HS-27A (cell line): Measurements from ENCODE around the gene MTR.

Experiments
- DNase-seq: peaks from one replicate; pipeline ENCODE4 v3.0.0-alpha.2; 2012; ENCODE audit warnings: low read depth, missing footprints

The MTR gene

DNA sequence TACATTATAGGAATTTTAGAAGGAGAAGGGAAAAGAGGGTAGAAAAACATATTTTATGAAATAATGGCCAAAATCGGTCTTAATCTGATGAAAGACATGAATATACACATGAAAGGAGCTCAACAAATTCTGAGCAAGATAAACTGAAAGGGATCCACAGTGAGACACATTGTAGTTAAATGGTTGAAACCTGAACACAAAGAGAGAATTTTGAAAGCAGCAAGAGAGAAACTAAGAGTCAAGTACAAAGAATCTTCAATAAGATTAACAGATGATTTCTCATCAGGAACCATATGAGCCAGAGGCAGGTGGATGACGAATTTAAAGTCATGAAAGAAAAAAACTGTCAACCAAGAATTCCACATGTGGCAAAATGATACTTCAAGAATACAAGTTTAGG lies 15.8 kb upstream of the MTR start:
- DNase-seq: no peak

DNA sequence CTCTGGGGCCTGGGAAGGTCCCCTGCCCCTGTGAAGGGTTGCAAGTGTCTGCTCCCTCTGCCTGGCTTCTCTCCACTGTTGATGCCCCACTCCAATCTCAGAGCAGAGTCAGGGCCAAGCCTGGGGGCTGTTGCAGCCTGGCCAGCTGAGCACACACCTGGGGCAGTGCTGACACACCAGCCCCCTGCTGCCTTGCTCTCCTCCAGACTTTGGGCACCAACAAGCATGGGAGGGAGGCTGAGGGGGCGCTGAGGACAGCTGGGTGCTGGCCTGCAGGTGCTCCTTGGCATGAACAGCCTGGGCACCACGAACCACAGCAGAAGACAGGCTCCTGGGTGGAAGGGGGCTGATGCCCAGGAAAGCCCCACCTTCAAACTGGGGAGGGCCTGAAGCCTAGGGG lies 9.6 kb upstream of the MTR start:
- no peak for DNase-seq

DNA sequence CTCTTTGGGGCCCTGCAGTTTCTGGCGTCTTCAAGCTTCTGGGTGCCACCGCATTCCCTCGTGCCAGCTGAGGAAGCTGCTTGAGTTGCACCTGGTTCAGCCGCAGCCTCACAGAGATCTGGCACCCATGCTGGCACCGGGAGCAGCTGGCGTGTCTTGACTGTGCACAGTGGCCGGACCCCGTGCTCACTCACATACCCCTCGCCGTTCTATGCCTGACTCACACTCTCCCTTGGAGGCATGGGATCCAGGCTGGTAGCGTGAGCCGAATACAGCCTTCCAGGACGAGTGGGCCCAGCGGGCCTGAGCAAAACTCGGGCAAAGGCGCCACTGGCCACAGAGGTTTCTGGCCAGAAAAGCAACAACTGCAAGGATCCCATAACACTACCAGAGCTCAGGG lies 8.6 kb upstream of the MTR start:
- no peak for DNase-seq

DNA sequence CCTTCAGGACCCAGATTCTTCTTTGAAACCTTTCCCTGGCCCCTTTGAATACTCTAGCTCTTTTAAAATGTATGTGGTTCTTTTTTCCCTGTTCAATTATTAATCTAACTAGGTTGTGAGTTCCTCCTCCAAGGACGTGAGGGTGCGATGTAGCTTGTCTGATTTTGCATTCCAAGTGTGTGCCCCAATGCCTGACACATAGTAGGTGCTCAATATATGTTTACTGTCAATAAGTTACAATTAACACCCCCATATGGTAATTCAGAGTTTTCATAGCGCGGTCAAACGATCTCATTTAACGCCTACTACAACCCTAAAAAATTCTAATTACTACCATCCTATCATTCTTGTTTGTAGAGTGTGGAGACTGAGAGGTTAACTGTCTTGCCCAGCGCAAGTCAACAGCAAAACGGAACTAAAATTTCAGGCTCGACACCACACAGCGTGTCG lies 482 bp upstream of the MTR start:
- no peak for DNase-seq

DNA sequence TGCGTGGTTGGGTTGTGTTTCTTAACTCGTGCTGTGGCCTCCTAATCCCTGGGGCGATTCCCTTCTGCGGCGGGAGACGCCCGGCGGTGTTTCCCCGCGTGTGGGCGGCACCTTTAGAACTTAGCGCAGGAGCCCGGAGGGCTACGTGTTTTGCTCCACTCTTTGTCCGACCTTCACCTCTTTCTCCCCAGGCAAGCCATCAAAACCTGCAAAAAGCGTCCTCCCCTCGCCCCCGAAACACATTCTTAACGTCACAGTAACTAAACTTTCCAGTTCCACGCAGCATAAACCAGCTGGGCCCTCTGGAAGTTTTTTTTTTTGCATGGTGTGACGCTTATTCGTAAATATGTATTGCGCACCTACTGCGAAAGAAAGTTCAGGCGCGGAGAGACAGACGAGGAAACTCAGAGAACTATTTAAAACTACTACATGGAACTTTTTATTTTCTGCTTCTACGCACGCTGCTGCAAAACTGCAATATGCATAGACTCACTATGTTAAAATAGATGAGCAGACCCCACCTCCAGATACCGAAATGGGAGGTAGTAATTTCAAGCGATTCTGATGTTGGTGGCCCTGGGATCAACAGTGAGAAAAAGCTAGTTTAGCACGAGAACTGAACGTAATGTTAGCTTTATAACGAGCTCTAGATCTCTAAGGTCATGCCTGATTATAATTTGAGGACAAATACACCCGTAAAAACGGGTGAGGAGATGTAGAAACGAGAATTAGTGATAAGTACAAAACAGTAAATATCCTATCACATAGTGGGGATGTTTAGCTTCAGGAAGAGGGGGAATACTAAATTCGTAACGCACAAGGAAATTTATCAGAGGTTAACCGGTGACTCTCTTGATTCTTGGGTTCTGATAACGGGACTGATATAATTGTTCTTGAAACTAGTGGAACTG lies 920 bp downstream of the MTR start:
- peak; percentile 8 for DNase-seq

DNA sequence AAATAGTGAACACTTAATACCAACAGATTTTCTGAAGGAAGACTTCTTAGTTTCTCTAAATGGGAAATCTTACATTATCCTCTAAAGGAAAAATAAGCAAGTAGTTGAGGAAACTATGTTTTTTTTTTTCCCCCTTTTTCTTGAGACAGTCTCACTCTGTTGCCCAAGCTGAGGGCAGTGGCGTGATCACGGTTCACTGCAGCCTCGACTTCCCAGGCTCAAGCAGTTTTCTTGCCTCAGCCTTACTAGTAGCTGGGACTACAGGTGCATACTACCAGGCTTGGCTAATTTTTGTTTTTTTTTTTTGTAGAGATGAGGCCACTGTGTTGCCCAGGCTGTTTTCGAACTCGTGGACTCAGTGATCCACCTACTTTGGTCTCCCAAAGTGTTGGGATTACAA lies 3.9 kb downstream of the MTR start:
- no peak for DNase-seq

DNA sequence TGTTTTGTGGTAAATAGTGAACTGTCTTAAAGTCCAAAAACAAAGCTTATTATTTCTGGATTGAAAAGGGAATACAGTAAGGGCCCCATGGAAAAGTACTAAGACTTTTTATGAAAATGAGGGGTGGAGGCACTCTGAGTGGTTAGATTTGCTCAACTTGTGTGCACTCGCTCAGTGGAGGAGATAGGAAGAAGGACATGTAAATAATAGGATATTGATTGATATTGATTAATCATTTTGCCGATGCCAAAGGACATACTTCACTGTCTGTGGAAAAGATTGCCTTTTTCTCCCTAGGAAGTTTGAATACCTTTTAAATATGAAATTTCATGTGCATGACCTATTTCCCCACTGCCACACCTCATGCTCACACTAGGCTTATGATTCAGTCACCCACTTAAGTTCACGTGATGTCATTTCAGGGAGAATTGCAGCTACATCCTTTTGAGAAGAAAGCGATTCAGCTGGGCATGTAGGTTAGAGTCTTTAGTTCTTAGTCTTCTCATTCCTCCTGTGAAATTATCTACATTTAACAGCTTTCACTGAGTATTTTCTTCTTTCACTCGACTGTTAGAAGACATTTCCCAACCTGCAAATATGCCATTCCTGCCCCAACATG lies 5.0 kb downstream of the MTR start:
- no peak for DNase-seq

DNA sequence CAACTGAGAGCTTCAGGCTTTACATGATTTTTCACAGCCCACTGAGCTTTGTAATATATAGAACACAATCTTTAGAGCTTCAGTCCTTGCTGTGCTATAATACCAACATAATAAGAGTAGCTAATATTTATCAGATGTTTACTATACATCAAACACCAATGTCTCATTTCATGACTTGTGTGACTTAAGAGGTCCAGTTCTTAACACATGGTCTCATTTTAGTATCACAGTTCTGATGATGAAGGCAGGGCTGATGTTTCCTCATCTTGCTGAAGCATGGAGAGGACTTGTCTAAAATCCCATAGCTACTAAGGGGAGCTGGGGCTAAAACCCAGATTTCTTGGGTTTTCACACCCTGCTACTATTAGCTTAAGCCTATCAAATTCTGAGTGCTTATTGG lies 5.5 kb downstream of the MTR start:
- no peak for DNase-seq

DNA sequence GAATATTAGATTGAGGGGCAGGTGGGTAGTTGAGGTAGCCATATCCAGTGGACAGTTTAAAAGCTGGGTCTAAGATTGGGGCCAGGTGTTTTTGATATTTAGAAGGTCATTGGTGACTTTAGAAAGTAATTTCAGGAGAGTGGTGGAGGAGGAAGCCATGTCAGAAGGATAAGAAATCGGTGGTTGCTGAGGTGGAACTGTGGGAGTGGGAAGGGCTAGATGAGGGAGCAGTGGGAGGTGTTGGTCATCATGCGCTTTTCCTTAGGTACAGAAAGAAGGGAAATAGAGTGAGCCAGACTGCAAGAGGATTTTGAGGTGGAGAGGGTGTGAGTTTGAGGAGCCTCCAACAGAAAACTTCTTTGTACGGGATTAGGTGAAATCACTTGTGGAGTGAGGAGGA lies 7.2 kb downstream of the MTR start:
- no peak for DNase-seq

DNA sequence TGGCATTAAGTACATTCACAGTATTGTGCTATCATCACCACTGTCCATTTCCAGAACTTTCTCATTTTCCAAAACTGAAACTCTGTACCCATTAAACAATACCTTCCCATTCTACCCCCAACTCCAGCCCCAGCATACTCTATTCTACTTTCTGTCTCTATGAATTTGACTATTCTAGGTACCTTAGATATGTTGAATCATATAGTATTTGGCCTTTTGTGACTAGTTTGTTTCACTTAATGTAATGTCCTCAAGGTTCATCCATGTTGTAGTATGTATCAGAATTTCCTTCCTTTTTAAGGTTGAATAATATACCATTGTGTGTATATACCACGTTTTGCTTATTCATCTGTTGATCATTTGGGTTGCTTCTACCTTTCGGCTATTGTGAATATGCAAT lies 11.5 kb downstream of the MTR start:
- DNase-seq: no peak

DNA sequence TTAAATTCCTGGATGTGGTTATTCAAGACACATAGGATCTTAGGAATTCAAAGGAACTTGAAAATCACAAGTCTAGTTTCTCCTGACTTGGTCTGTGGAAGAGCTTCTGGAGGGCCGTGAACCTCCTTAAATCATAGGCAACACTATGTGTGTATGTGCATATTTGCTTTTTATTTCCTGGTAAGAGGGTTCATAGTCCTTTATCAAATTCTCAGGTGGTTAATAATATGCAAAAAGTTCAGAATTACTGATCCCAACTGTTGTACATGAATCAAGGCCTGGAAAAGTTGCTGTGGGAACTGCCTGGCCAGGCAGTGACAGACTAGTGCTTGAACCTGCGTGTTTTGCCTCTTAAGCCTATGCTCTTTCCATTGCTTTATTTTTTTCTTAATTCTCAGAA lies 12.9 kb downstream of the MTR start:
- no peak for DNase-seq

DNA sequence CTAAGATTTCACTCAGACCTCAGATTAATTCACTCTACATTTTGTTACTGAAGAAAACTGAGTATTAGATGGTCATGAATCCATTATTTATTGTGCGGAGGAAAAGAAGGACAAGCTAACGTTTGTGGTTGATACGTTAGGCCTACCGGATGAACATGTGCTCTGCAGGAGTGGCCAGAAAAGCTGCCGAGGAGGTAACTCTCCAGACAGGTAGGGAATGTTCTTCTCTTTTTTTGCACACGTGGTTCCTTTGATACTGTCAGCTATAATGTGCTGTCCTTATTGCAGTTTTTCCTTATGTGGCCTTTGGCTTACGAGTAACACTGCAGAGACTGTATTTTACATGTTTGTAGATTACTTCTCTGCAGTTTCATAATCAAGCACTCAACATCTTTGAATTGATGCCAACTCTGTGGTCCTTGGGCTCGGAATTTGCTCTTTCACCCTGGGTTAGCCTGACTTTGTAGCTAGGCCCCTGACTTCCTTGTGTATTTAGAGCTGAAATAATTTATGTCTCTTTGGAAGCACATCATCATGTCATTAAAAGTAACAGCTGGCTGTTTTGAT lies 13.6 kb downstream of the MTR start:
- no peak for DNase-seq

DNA sequence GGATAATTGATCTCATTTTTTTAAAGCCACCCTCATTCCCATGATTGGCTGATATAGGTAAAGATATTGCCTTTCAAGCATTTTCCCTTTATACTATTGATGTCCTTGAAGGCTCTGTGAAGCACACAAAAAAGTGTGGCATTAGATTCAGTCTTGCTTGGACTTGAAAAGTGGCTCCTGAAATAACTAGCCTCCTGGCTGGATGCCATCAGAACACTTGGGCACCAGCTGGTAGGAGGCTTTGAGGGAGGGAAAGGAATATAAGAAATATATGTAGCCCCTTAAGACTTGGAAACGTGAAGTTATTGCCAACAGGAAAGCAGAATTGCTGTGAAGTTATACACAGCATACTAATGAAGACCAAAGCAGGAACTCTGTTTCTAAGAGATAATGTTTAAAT lies 14.1 kb downstream of the MTR start:
- DNase-seq: no peak

DNA sequence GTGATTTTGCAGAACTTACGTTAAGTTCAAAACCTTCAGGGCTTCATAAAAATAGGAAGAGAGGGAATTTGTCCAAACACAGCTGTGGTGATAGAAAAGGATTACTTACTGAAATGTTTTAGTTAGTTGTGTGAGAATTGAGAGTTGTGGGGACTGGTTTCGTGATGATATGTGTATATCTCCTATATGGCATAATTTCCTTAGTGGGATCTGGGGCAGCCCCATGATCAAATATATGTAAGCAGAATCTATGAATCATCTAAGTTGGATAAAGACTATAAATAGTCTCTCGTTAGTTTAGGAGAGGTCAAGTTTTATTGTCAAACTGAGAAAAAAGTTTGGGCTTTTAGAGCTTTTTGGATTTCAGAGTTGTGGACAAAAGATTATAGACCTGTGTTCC lies 14.9 kb downstream of the MTR start:
- DNase-seq: no peak

DNA sequence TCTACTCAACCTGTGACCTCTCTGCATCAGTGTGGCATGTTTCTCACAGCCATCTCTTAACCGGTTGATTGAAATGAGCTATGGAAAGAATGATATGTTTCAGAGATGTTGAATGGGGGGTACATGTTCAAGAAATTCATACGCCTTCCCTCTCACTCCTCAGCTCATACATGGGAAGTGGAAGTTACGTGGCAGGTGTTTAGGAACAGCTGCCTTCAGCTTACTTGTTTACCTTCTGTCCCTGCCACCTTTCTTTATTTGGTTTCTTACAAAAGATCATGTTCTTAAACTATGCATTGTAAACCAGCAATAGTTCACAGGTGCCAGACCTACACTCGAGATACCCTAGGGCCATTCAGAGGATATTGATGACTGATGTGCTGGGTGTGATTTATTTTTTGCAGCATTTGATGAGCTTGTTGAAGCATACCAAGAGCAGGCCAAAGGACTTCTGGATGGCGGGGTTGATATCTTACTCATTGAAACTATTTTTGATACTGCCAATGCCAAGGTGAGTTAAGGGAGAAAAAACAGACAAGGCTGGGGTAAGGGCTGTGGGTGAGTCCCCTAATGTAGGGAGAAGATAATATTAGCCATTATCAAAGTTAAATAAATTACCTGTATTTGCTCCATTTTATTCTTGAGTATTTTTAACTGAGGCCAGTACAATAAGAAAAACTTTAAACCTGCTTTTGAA lies 17.4 kb downstream of the MTR start:
- DNase-seq: no peak

DNA sequence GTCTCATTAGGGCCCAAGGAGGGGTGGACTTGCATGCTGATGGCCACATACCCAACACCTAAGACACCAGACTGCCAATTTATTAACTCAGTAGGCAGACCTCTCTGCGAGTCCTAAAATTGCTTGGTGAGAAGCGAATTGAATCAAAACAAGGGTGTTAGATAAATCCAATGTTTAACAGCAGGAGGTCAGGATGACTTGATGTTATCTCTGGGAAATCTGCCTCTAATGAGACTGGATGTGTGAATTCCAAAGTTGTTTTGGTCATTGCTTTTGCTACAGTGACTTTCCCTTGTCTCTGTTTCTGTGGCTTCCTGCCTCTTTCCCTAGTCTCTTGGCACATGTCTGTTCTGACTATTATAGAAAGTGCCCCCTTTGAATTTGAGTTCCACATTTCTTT lies 20.8 kb downstream of the MTR start:
- no peak for DNase-seq

DNA sequence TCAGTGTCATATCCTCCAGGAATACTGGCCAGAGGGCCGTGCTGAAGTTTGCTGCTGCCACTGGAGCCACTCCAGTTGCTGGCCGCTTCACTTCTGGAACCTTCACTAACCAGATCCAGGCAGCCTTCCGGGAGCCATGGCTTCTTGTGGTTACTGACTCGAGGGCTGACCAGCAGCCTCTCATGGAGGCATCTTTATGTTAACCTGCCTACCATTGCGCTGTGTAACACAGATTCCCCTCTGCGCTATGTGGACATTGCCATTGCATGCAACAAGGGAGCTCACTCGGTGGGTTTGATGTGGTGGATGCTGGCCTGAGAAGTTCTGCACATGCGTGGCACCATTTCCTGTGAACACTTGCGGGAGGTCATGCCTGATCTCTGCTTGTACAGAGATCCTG lies 24.8 kb downstream of the MTR start:
- DNase-seq: no peak

DNA sequence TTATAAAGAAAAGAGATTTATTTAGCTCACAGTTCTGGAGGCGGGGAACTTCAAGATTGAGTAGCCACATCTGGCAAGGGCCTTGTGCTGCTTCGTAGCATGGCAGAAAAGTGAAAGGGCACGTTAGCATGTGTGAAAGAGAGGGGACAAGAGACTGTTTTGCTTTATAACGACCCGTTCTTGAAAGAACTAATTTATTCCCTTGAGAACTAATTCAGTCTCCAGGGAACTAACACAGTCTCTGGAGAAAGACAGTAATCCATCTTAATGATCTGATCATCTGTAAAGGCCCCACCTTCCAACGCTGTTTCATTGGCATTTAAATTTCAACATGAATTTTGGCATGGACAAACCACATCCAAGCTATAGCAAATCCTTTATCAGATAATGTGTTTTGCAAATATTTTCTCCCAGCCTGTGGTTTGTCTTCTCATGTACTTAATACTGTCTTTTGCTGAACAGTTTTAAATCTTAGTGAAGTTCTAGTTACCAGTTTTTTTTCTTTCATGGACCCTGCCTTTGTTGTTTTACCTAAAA lies 26.1 kb downstream of the MTR start:
- no peak for DNase-seq

DNA sequence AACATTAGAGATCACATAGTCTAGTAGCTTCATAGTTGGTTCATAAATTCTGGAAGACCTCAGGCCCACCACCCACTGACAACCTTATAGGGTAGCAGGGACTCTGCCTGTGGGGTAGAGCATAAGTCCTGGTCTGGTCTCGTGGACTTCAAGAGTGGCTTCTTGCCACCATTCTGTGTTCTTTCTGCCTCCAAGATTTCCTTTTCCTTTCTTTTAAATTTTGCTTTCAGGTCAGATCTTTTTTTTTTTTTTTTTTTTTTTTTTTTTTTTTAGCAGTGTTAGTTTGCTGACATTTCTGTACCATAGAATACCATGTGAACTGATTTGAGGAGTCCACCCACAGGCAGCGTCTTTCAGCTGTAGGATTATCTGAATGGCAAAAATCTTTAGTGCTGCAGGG lies 28.5 kb downstream of the MTR start:
- no peak for DNase-seq

DNA sequence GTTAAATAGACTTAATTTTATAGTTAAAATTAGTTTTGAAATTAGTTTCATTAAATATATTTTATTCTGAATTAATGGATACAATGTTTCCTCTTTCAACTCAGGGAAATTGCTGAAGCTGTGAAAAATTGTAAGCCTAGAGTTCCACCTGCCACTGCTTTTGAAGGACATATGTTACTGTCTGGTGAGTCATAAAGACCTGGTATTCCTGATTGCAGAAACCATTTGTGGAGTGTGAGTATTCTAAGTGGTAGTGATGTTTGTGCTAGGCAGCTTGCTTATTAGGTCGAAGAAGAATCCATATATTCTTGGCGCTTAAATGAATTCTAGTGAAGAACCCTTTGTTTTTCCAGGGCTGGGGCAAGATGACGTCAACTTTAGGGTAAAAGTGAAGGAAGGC lies 34.0 kb downstream of the MTR start:
- no peak for DNase-seq

DNA sequence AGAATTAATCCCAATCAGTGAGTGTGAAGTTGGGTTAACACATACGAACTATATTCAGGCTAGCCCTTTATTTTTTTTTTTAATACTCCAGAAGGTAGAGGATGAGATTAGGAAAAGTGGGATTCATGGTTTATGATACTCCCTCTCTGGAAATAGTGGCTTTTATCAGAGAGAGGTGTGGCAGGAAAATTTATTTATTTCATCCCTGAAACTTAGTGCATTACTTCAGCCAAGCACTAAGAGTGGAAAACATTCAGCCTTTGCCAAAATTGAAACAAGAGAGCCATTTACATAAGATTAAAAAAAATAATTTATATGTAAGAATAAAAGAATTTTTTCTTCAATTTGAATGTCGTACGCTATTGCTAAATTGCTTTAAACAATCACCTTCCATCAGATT lies 35.0 kb downstream of the MTR start:
- no peak for DNase-seq

DNA sequence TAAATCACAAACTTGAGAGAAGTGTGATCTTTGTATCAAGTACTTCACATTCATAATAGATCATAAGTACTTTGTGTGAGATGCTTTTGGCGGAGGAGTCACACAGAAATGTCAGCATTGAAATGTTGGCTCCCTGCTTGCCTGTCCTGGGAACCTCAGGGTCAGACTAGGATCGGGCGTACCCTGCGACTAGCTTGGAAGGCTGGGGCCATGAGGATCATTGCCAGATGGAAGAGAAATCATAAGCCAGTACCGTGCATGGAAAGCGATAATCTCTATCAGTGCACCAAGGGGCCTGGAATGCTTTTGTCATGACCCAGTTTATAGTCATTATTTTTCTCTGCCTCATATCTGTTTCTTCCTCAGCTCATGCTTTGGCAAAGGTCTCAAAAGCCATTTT lies 35.5 kb downstream of the MTR start:
- no peak for DNase-seq

DNA sequence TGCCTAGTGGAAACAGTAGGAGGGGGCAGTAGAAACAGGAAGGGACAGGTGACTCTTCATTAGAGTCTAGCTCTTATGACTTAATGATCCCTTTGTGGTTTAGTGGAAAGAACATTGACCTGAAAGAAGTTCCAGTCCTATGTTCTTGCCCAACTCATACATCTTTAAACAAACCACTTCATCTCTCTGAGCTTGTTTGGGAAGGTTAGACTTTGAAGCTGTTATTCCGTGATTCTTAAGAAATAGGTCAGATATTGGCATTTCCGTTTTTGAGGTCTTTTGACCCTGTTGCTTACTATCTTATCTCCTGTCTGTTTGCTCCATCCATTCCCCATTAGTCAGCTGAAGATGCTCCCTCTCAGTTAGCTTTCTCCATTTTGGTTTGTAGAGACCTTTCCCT lies 38.5 kb downstream of the MTR start:
- no peak for DNase-seq
